Ammon's horn (tissue), 1 donor: ENCODE data around the gene MAGEA3.
"Not testable (repeated sequence)": the region's sequence is repeated elsewhere in the genome, so short reads cannot be mapped to it uniquely, and the experiment has no call there.

Experiments used
- DNase-seq: peaks from one replicate; pipeline ENCODE4 v3.0.0-alpha.2; 2016; ENCODE audit warnings: low spot score

Gene MAGEA3

GRCh38 chrX:152736528-152736927 is 37.9 kb downstream of the MAGEA3 start:
- DNase-seq: not testable (repeated sequence)

DNA sequence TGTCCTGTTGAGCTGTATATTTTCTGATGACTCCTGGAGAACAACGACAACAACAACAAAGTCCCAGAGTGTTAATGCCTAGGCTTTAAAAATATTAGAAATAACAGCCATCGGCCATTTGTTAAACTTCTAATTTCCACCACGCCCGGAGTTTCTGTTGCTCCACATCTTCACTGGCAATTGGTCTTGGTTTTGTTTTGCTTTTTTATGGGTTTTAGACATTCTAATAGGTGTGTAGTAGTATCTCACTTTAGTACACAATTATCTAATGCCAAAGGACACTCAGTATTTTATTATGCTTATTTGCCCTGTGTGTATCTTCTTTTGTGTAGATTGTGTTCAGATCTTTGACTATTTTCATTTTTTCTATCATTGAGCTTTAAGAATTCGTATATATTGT is 40.0 kb downstream of the MAGEA3 start:
- no peak for DNase-seq
